ENCODE results near the gene FAM78A. TPM values are rescaled to one million over a fixed set of nuclear protein-coding genes. Genes with fewer than 3 reads are reported as not detected.

FAM78A gene
- total RNA-seq, 1 experiment from 2014 or later = 3.4 TPM

GRCh38 chr9:131298341-131298740, 22.0 kb upstream of the FAM78A start:
- Histone ChIP-seq H3K9me3 (ENCODE audit: control insufficient read depth in 1 of 2, insufficient read depth in 1 of 2, low read depth in 1 of 2, low read length in 2 of 2) (no peaks in the 10 kb centered on the region), H3K79me2 (ENCODE audit: insufficient read depth, low read length) (no peaks in the 10 kb centered on the region), H3K4me3 (replicated peaks in 1 of 2; ENCODE audit: low read depth in 1 of 2, low read length in 2 of 2) (no peak overlapping the region), H3K4me2 (ENCODE audit: low read length) (no peak overlapping the region), H2AFZ (ENCODE audit: low read depth, low read length, poor library complexity, severe bottlenecking) (no peak overlapping the region), H3K4me1 (ENCODE audit: control insufficient read depth in 1 of 2, insufficient read depth in 2 of 2, low read length in 2 of 2) (no peaks in the 10 kb centered on the region), H3K27me3 (ENCODE audit: insufficient read depth, low read length) (no peaks in the 10 kb centered on the region), H3K36me3 (ENCODE audit: control insufficient read depth in 1 of 2, insufficient read depth in 2 of 2, low read length in 2 of 2) (no peaks in the 10 kb centered on the region), H3K27ac (ENCODE audit: low read depth, low read length) (no peak overlapping the region), H3K9me2 (ENCODE audit: insufficient read depth) (no peaks in the 10 kb centered on the region), H4K20me1 (ENCODE audit: insufficient read depth) (no peaks in the 10 kb centered on the region), H3K9ac (ENCODE audit: low read length) (no peak overlapping the region)
- DNase-seq (ENCODE audit: low read depth, low spot score) (no peak), ATAC-seq (no peak)
- POLR2A ChIA-PET = no interaction called here
- TF ChIP-seq FOSL1 (IDR thresholded peaks at IDR 0.05; ENCODE audit: low read depth) (no peak), RAD21 (IDR thresholded peaks at IDR 0.05; ENCODE audit: low read depth) (no peak), JUND (IDR thresholded peaks at IDR 0.05) (no peak), ZNF274 (IDR thresholded peaks at IDR 0.05; ENCODE audit: low read depth, low read length) (no peak), SIN3A (IDR thresholded peaks at IDR 0.05; ENCODE audit: low read depth) (no peak), TCF7L2 (IDR thresholded peaks at IDR 0.05; ENCODE audit: borderline replicate concordance, extremely low read depth, insufficient read depth, insufficient read length) (no peak), POLR2A (IDR thresholded peaks at IDR 0.05; ENCODE audit: borderline replicate concordance, extremely low read depth, insufficient read depth, insufficient read length) (no peak), CEBPB (IDR thresholded peaks at IDR 0.05; ENCODE audit: low read depth) (no peak), ELF1 (IDR thresholded peaks at IDR 0.05; ENCODE audit: borderline replicate concordance, low read depth) (no peak), YY1 (IDR thresholded peaks at IDR 0.05; ENCODE audit: extremely low read depth, insufficient replicate concordance, low read depth, low read length) (no peak), MAX (IDR thresholded peaks at IDR 0.05) (no peak), ZBTB33 (IDR thresholded peaks at IDR 0.05; ENCODE audit: extremely low read depth, insufficient replicate concordance, low read length) (no peak), CTCF (IDR thresholded peaks at IDR 0.05 in 2 of 3, conservative IDR thresholded peaks at IDR 0.05 in 1 of 3; ENCODE audit: borderline replicate concordance in 1 of 3, insufficient read depth in 1 of 3, low read depth in 2 of 3, low read length in 2 of 3) (no peak), EGR1 (IDR thresholded peaks at IDR 0.05; ENCODE audit: low read depth) (no peak), ATF3 (IDR thresholded peaks at IDR 0.05) (no peak), SRF (IDR thresholded peaks at IDR 0.05; ENCODE audit: low read depth) (no peak), EZH2 (IDR thresholded peaks at IDR 0.05) (no peak), POLR2AphosphoS5 (IDR thresholded peaks at IDR 0.05; ENCODE audit: low read depth, low read length) (no peak), CBX3 (IDR thresholded peaks at IDR 0.05; ENCODE audit: low read depth) (no peak), ZFX (IDR thresholded peaks at IDR 0.05) (no peak)
- BruUV-seq (replicated peaks) = no TSS peak
- intact Hi-C loops (cut with micrococcal nuclease) = no loop called here
- RAD21 ChIA-PET (ENCODE audit: low non-redundant PET in 1 of 2, low total read pairs in 2 of 2, uncharacterized antibody in 2 of 2, unreplicated experiment in 2 of 2) = no interaction called here
- CTCF ChIA-PET = no interaction called here

All from HCT116 (cell line).